ENCODE results near the gene ELAVL2.

Gene ELAVL2

GRCh38 chr9:23721466-23721865 is 104.6 kb downstream of the ELAVL2 start:
- no peak for DNase-seq

GRCh38 chr9:23717505-23717904 is 108.5 kb downstream of the ELAVL2 start:
- no peak for DNase-seq

- DNase-seq: no peak
Measured at GRCh38 chr9:23707249-23707648, 118.8 kb downstream of the ELAVL2 start.

- DNase-seq: no peak
Measured at GRCh38 chr9:23702311-23702922, 123.6 kb downstream of the ELAVL2 start.

GRCh38 chr9:23701291-23701690 is 124.7 kb downstream of the ELAVL2 start:
- no peak for DNase-seq

- no peak for DNase-seq
Measured at GRCh38 chr9:23700359-23700758, 125.7 kb downstream of the ELAVL2 start.

GRCh38 chr9:23698161-23698560 is 127.9 kb downstream of the ELAVL2 start:
- no peak for DNase-seq

GRCh38 chr9:23695572-23695971 is 130.5 kb downstream of the ELAVL2 start:
- no peak for DNase-seq

- no peak for DNase-seq
Measured at GRCh38 chr9:23693374-23693773, 132.7 kb downstream of the ELAVL2 start.

- DNase-seq: no peak
Measured at GRCh38 chr9:23686896-23687295, 139.1 kb downstream of the ELAVL2 start.

- no peak for DNase-seq
Measured at GRCh38 chr9:23686257-23686656, 139.8 kb downstream of the ELAVL2 start.

- no peak for DNase-seq
Measured at GRCh38 chr9:23683611-23684061, 142.4 kb downstream of the ELAVL2 start.

GRCh38 chr9:23682891-23683431 is 143.1 kb downstream of the ELAVL2 start:
- no peak for DNase-seq

- DNase-seq: no peak
Measured at GRCh38 chr9:23682352-23682751, 143.7 kb downstream of the ELAVL2 start.

GRCh38 chr9:23677446-23677845 is 148.6 kb downstream of the ELAVL2 start:
- DNase-seq: no peak

- no peak for DNase-seq
Measured at GRCh38 chr9:23674016-23674585, 151.9 kb downstream of the ELAVL2 start.

GRCh38 chr9:23672151-23672550 is 153.9 kb downstream of the ELAVL2 start:
- no peak for DNase-seq

GRCh38 chr9:23669776-23670175 is 156.3 kb downstream of the ELAVL2 start:
- DNase-seq: no peak

GRCh38 chr9:23665635-23666034 is 160.4 kb downstream of the ELAVL2 start:
- no peak for DNase-seq

GRCh38 chr9:23665051-23665450 is 161.0 kb downstream of the ELAVL2 start:
- no peak for DNase-seq

- DNase-seq: no peak
Measured at GRCh38 chr9:23663946-23664345, 162.1 kb downstream of the ELAVL2 start.

GRCh38 chr9:23663536-23663935 is 162.5 kb downstream of the ELAVL2 start:
- no peak for DNase-seq

GRCh38 chr9:23663125-23663524 is 162.9 kb downstream of the ELAVL2 start:
- DNase-seq: no peak

GRCh38 chr9:23662320-23662719 is 163.7 kb downstream of the ELAVL2 start:
- DNase-seq: no peak

Measured in activated T-cell treated with anti-CD3 and anti-CD28 coated beads for 4 hours (primary cell).